Keratinocyte (primary cell): ENCODE results near the gene GAB2. TPM values are rescaled to one million over a fixed set of nuclear protein-coding genes. Genes with fewer than 3 reads are reported as not detected.

Experiments
- DNase-seq: peaks from one replicate; pipeline ENCODE4 v3.0.0-alpha.2; 2011; ENCODE audit warnings: low read depth, missing footprints, low spot score
- FAIRE-seq: peaks from 2 replicates; lab custom pipeline; 2011; peaks lifted over from hg19 to GRCh38; lab: Jason Lieb, UNC
- H2AFZ ChIP-seq: 2 replicates; pipeline ENCODE4 v1.6.0; 2012; ENCODE audit warnings: low read length, control low read depth, inconsistent platforms; ENCODE audit not compliant: control insufficient read depth
- H3K27ac ChIP-seq: 2 replicates; pipeline ENCODE4 v1.5.1; 2011; ENCODE audit warnings: low read length; ENCODE audit not compliant: control insufficient read depth, insufficient read depth
- H3K27me3 ChIP-seq: 3 replicates; pipeline ENCODE4 v1.6.0; 2011; ENCODE audit warnings: low read length; ENCODE audit not compliant: control insufficient read depth, insufficient read depth; ENCODE audit errors: extremely low read depth
- H3K36me3 ChIP-seq, 2 experiments: 2 replicates in 1 of 2; 3 replicates in 1 of 2; pipeline ENCODE4 v1.5.1; 2011; ENCODE audit warnings: low read length in 2 of 2, mild to moderate bottlenecking in 1 of 2; ENCODE audit not compliant: control insufficient read depth in 2 of 2, insufficient read depth in 2 of 2; ENCODE audit errors: extremely low read depth in 1 of 2
- H3K4me1 ChIP-seq: 3 replicates; pipeline ENCODE4 v1.5.1; 2011; ENCODE audit warnings: low read length; ENCODE audit not compliant: control insufficient read depth, insufficient read depth; ENCODE audit errors: extremely low read depth
- H3K4me2 ChIP-seq: 3 replicates; pipeline ENCODE4 v1.6.0; 2011; ENCODE audit warnings: low read depth, low read length; ENCODE audit not compliant: control insufficient read depth, insufficient read depth; ENCODE audit errors: extremely low read depth
- H3K4me3 ChIP-seq, 3 experiments: fragments of 200-600 bp in 1 of 3; sonication (generic) in 1 of 3; 2 replicates in 2 of 3; 3 replicates in 1 of 3; pipeline ENCODE4 v1.5.1; 2011 to 2016; ENCODE audit warnings: low read length in 3 of 3, mild to moderate bottlenecking in 3 of 3, control low read depth in 2 of 3, inconsistent platforms in 1 of 3, low read depth in 1 of 3, mixed read lengths in 1 of 3, mixed run types in 1 of 3, moderate library complexity in 1 of 3; ENCODE audit not compliant: control insufficient read depth in 2 of 3, insufficient read depth in 2 of 3; ENCODE audit errors: extremely low read depth in 1 of 3
- H3K79me2 ChIP-seq: 2 replicates; pipeline ENCODE4 v1.6.0; 2012; ENCODE audit warnings: low read length; ENCODE audit not compliant: control insufficient read depth, insufficient read depth
- H3K9ac ChIP-seq: 3 replicates; pipeline ENCODE4 v1.6.0; 2011; ENCODE audit warnings: low read length; ENCODE audit not compliant: control insufficient read depth, insufficient read depth; ENCODE audit errors: extremely low read depth
- H3K9me1 ChIP-seq: 3 replicates; pipeline ENCODE4 v1.6.0; 2011; ENCODE audit warnings: low read length; ENCODE audit not compliant: control insufficient read depth, insufficient read depth; ENCODE audit errors: extremely low read depth
- H3K9me3 ChIP-seq: 2 replicates; pipeline ENCODE4 v1.5.1; 2012; ENCODE audit warnings: low read depth, low read length; ENCODE audit not compliant: control insufficient read depth
- H4K20me1 ChIP-seq: 3 replicates; pipeline ENCODE4 v1.6.0; 2011; ENCODE audit warnings: low read length; ENCODE audit not compliant: control insufficient read depth, insufficient read depth; ENCODE audit errors: extremely low read depth
- CTCF ChIP-seq, 3 experiments: IDR thresholded peaks in 1 of 3; conservative IDR thresholded peaks in 1 of 3; optimal IDR thresholded peaks in 1 of 3; 2 replicates in 2 of 3; 3 replicates in 1 of 3; pipeline versions ENCODE3 to v1.5.1; 2011; ENCODE audit warnings: low read length in 3 of 3, mild to moderate bottlenecking in 3 of 3, moderate library complexity in 2 of 3, control low read depth in 1 of 3, inconsistent platforms in 1 of 3; ENCODE audit not compliant: insufficient read depth in 2 of 3; ENCODE audit errors: extremely low read depth in 1 of 3
- EZH2 ChIP-seq: IDR thresholded peaks from one replicate; pipeline ENCODE4 v1.6.1; 2012; ENCODE audit warnings: inconsistent platforms, mild to moderate bottlenecking, low read length, moderate library complexity
- dilution Hi-C: fragments of 300-500 bp; cut with MboI; formaldehyde crosslinking; loops from one replicate; pipeline ENCODE4 v1.7.0; 2020; ENCODE audit warnings: low sequenced_read_pairs; ENCODE audit not compliant: extremely low pct_ligation_motif_present
- polyA plus RNA-seq, 5 experiments: library from polyadenylated mRNA; depleted of rRNA in 3 of 5; stranded (reverse) in 3 of 5; stranded (forward) in 1 of 5; unstranded in 1 of 5; fragments of >200 nt; gene quantifications; 1 replicate in 1 of 5; 2 replicates in 3 of 5; 3 replicates in 1 of 5; pipeline versions ENCODE4 v1.2.1 to v1.2.3, GENCODE V29; 2011 to 2012; ENCODE audit warnings: missing spikeins in 2 of 5, low read depth in 1 of 5, low replicate concordance in 1 of 5

GAB2 gene
- polyA plus RNA-seq, 1 donor (not counting 4 experiments of a cell fraction or from before 2014, with no cell fraction given): 0.68 TPM

- no peak for TF ChIP-seq EZH2
- TF ChIP-seq CTCF (optimal IDR thresholded peaks at IDR 0.05 in 1 of 3, IDR thresholded peaks at IDR 0.05 in 1 of 3, conservative IDR thresholded peaks at IDR 0.05 in 1 of 3; ENCODE audit: extremely low read depth in 1 of 3, insufficient read depth in 2 of 3, low read length in 3 of 3): no peak
- Histone ChIP-seq H3K9me3 (no peaks in the 10 kb centered on the region), H3K4me1 (no peaks in the 10 kb centered on the region), H3K4me2 (no peak overlapping the region), H3K27ac (no peak overlapping the region), H3K9me1 (no peaks in the 10 kb centered on the region), H3K9ac (no peak overlapping the region), H2AFZ (no peak overlapping the region), H3K36me3 (no peaks in the 10 kb centered on the region), H3K4me3 (no peak overlapping the region), H4K20me1 (no peaks in the 10 kb centered on the region), H3K79me2 (no peaks in the 10 kb centered on the region), H3K27me3 (no peaks in the 10 kb centered on the region)
- FAIRE-seq: no peak
- dilution Hi-C loops: no loop called here
- no peak for DNase-seq
Observed at GRCh38 chr11:78340530-78340929, 77.1 kb downstream of the GAB2 start.

- H3K4me3 ChIP-seq: no peak overlapping the region
- H2AFZ ChIP-seq: no peak overlapping the region
- DNase-seq: no peak
- H3K9me1 ChIP-seq: no peaks in the 10 kb centered on the region
- no peaks in the 10 kb centered on the region for H4K20me1 ChIP-seq
- H3K9me3 ChIP-seq: no peaks in the 10 kb centered on the region
- no peaks in the 10 kb centered on the region for H3K27me3 ChIP-seq
- no peak for FAIRE-seq
- H3K4me1 ChIP-seq: no peaks in the 10 kb centered on the region
- H3K27ac ChIP-seq: no peak overlapping the region
- H3K9ac ChIP-seq: no peak overlapping the region
- no peaks in the 10 kb centered on the region for H3K79me2 ChIP-seq
- dilution Hi-C loops: no loop called here
- TF ChIP-seq EZH2: no peak
- no peak for TF ChIP-seq CTCF (optimal IDR thresholded peaks at IDR 0.05 in 1 of 3, IDR thresholded peaks at IDR 0.05 in 1 of 3, conservative IDR thresholded peaks at IDR 0.05 in 1 of 3; ENCODE audit: extremely low read depth in 1 of 3, insufficient read depth in 2 of 3, low read length in 3 of 3)
- no peak overlapping the region for H3K4me2 ChIP-seq
- no peaks in the 10 kb centered on the region for H3K36me3 ChIP-seq
Observed at GRCh38 chr11:78339945-78340344, 77.7 kb downstream of the GAB2 start.
